Stimulated activated CD8-positive, alpha-beta memory T cell treated with anti-CD3 and anti-CD28 coated beads, Interleukin-7, amount 100 ng/mL, for 4 hours (primary cell): Measurements from ENCODE around the gene CRTC2.

ENCODE experiments used
- DNase-seq, 2 donors: peaks; one replicate each; pipeline ENCODE4 v3.0.0-alpha.2; 2020; ENCODE audit warnings: low read depth in 2 of 2

CRTC2 gene

DNA sequence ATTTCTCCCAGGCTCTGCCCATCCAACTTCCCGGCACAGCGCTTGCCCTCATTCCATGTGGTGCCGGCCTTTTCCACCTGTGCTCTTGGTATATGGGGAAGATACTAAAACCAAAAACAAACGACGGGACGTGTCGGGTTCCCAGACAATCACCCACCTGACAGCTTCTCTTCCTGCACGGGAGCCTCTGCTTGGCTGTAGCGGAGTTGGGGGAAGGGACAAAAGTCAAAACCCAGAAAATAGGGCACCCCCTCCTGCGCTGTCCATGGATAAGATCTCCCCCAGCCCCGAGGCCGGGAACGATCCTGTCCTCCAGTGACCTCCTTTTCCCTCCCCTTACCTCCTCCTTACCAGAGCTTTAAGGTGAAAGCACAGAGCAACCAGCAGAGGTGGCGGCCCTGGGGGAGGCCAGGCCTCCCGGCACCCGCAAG is 18.4 kb upstream of the CRTC2 start:
- DNase-seq: no peak

DNA sequence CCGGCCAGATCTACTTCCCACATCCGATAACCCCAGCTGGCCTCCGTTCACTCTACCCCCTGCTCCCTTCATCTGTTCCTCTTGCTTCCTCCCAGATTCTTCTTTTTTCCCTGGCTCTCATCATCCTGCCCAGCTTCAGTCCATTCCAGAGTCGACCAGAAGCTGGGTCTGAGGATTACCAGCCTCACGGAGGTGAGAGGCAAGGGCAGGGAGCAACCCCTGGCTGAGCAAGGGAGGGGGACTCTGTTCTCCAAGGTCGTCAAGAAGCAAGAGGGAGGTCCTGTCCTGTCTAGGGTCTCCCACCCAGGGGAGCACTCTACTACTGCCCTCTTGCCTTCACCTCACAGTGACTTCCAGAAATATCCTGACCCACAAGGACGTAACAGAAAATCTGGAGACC is 15.1 kb upstream of the CRTC2 start:
- no peak for DNase-seq

- no peak for DNase-seq
Measured at GRCh38 chr1:153973071-153973470, 14.7 kb upstream of the CRTC2 start.

GRCh38 chr1:153970346-153970745 is 11.9 kb upstream of the CRTC2 start:
- no peak for DNase-seq

DNA sequence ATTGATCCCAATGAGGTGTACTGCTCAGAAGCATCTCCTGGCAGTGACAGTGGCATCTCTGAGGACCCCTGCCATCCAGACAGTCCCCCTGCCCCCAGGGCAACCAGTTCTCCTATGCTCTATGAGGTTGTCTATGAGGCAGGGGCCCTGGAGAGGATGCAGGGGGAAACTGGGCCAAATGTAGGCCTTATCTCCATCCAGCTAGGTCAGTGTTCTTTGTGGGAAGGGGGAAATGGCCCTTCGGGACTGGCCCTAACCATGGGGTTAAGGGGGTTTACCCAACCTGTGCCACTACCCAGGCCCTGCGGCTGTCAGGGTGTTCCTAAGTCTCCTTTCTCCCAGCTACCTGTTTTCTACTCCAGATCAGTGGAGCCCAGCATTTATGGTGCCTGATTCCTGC is 10.6 kb upstream of the CRTC2 start:
- no peak for DNase-seq

DNA sequence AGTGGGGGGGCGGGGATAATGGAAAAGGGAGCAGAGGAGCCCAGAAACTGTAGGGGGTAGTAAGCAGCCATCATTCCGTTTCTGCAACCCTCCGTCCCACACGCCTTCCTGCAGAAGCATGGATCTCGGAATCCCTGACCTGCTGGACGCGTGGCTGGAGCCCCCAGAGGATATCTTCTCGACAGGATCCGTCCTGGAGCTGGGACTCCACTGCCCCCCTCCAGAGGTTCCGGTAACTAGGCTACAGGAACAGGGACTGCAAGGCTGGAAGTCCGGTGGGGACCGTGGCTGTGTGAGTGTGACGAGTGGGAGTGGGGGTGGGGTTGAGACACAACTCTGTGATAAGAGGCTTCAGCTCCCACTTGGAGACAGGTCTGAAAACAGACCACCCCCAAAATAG is 10.0 kb upstream of the CRTC2 start:
- DNase-seq: no peak

GRCh38 chr1:153968000-153968363 is 9.6 kb upstream of the CRTC2 start:
- no peak for DNase-seq

DNA sequence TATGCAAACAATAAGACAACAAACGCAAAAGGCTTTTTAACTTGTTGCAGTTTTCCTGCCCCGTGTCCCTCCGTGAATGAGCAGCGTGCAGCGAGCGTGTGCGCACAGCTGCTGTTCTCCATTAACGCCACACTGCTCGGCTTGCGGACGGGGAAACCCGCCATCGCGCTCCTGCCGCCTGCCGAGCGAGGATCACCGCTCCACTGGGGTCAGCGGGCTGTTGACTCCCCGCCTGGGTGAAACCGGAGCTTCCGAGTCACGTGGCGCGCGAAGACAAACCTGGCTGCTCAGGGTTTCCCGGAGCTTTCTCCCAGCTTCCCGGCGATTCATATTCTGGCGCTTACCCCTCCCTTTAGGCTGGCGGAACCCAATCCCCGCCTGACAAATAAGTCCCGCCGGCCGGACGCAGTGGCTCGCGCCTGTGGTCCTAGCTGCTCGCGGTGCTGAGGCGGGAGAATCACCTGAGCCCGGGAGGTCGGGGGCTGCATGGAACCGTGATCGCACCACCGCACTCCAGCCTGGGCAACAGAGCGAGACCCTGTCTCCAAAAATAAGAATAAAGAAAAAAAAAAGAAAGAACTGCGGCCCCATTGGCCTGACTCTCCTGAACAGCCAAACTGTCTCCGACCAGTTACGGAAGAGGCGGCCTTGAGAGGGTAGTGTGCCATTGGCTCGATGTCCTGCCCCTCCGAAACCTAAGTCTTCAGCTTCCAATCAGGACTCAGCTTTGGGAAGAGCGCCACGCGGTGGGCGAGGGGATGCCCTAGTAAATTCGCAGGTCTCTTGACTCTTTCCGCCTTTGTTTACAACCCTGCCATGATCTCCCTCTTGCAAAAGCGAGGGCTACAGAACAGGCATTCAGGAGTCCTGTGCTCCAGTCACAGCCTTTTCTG is 8.9 kb upstream of the CRTC2 start, which contains the start of gene CREB3L4:
CREB3L4 (plus strand) TSS at position 796 of the 893 bp plus-strand sequence. CDS start 624 bp downstream, outside the sequence.
- peak; percentile 68 to 75 for DNase-seq

- no peak for DNase-seq
Measured at GRCh38 chr1:153963850-153964331, 5.5 kb upstream of the CRTC2 start.

DNA sequence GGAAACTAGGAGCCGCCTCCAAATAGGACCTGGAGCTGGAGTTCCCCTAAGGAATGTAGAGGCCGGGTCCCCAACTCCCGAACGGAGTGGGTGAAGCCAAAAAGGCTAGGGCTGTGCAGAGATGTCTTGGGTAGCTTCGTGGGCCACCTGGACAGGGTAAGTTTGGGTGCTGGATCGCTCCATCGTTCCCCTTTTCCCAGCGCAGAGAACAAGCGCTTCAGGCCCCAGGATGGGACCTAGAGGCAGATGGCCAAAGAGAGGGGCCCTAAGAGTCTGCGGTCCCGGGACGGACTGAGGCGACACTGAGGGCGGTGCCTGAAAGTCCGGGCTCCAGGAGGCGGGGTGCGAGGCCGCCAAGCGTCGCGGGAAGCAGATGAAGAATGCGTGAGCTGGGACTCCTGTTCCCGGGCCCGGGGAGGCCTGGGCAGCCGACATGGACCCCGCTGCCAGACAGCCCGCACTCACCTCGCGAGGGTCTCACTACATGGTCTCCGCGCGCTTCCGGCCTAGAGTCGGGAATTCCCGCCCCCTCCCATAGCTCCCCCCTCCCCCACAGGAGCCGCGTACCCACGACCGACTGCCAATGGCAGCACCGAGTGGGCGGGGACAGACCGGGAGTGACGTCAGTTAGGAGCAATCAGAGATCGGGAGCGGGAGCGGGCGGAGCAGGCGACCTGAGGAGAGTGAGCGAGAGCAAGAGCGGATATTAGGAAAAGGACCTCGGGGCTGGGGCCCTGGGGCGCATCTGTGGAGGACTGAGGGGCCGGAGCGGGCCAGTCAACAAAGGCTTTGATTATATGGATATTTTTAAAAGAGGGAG is 4.8 kb upstream of the CRTC2 start, which contains the start of gene SLC39A1:
SLC39A1 (minus strand) TSS at position 508 of the 820 bp plus-strand sequence. CDS start 822 bp downstream, outside the sequence.
- DNase-seq: peak; percentile 88 to 89

- DNase-seq: no peak
Measured at GRCh38 chr1:153962088-153963029, 3.9 kb upstream of the CRTC2 start.

GRCh38 chr1:153961421-153961820 is 3.0 kb upstream of the CRTC2 start:
- no peak for DNase-seq

DNA sequence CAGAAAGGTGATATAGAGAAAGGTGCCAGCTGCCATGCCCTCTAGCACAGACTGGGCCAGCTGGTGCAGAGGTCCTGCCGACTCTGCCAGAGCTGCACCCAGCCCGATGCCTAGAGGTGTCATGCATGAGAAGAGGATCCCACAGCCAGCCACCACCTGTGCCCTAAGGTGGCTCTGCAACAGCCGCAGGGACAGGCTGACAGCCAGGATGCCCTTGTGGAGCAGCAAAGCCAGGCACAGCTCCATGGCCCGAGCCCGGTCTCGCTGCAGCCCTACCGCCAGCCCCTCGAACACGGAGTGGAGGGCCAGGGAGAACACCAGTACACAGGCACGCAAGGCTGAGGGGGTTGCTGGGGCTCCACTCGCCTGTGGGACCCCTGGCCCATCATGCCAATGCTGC is 1.8 kb upstream of the CRTC2 start:
- no peak for DNase-seq

- no peak for DNase-seq
Measured at GRCh38 chr1:153959454-153959853, 1.0 kb upstream of the CRTC2 start.

- no peak for DNase-seq
Measured at GRCh38 chr1:153958961-153959260, 499 bp upstream of the CRTC2 start.

DNA sequence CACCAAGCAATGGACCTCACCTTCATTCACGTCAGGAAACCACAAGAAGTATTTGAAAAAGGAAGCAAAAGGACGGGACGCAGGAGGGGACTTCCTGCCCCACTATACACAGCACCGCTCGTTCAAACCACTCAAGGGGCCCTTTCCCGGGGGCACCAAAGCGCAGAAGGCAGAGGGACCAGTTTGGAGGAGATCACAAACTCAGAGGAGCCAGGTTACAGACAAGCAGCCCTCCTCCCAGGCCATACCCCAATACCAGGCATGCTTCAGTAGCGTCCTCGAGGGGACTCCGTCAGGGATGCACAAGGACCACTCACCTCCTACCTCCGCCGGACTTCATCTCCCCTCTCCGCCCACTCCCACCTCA is 685 bp downstream of the CRTC2 start:
- peak in 1 of 2 donors; percentile 30 for DNase-seq

- no peak for DNase-seq
Measured at GRCh38 chr1:153956997-153957715, 1.3 kb downstream of the CRTC2 start.

DNA sequence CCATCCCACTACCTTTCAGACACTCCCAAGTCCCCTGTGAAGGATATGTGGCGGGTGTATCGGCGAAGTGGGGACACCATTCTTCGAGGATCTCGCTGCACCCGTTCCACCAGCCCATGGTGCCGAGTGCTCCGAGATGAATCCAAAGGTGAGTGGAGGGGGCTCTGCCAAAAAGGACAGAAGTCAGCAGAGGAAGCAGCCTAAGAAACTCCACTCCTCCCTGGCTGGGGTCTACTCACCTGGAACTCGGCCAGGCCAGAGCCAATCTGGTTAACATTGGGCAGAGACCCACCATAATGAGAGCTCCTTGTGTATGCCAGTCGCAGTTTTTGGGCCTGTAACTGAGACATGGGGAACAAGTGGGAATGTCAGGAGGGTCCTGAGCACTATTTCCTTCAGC is 3.6 kb downstream of the CRTC2 start:
- DNase-seq: no peak

DNA sequence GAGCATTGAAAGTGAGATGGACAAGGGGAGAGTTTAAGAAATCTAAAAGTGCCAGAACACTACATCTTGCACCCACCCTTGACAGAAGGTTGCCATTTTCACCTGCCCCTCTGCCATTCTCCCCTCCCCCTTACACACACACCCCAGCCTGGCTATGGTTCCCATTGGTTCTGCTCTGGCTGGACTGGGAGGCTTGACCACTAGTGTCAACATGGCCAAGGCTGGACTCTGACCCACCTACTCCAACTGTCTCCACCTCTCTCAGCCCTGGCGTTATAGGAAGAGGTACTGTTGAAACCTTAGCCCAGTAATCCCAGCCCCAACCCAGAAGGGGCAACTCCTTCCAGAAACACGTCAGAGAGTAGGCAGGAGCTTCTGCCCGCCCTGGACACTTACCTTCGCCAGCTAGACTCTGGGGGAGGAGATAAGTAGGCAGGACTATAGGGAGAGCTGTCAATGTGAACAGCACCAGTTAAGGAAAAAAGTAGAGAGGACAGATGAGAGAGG is 4.5 kb downstream of the CRTC2 start:
- DNase-seq: no peak

- no peak for DNase-seq
Measured at GRCh38 chr1:153951801-153952200, 6.6 kb downstream of the CRTC2 start.

- DNase-seq: no peak
Measured at GRCh38 chr1:153951183-153951582, 7.2 kb downstream of the CRTC2 start.
